Epithelial cell of umbilical artery (primary cell): ENCODE results near the gene HMGCLL1. TPM values are rescaled to one million over a fixed set of nuclear protein-coding genes. Genes with fewer than 3 reads are reported as not detected.

Source experiments
- total RNA-seq: library from RNA; depleted of rRNA; stranded (reverse); fragments of >200 nt; gene quantifications from 2 replicates; pipeline ENCODE4 v1.2.3, GENCODE V29; 2014

HMGCLL1 gene
- total RNA-seq: not detected in 2 replicates

GRCh38 chr6:55578537-55579363 is at the start of gene HMGCLL1:
Gene HMGCLL1, minus strand, starts transcription at chr6:55579192. Its CDS starts 137 bp downstream, at chr6:55579055.

